IMR-90 (cell line): ENCODE data around the gene ABHD16A. TPM values are rescaled to one million over a fixed set of nuclear protein-coding genes. Genes with fewer than 3 reads are reported as not detected.

Experiments used
- ATAC-seq: fragments of 200-7000 bp; cut with Tn5 transposase; 2 replicates; pipeline ENCODE4 v1.9.1; 2020; ENCODE audit warnings: low read depth, mild to moderate bottlenecking, moderate library complexity
- BruUV-seq: library from RNA; stranded (reverse); fragments of 400-500 nt; replicated peaks from 2 replicates; lab custom pipeline; 2021; lab: Mats Ljungman, UMichigan
- CTCF ChIA-PET: fragments of 300-600 bp; formaldehyde crosslinking; extraction: SDS; loops from one replicate; lab custom pipeline; 2021; ENCODE audit warnings: antibody characterized with exemption; lab: Yijun Ruan, JAX
- POLR2A ChIA-PET: fragments of 300-600 bp; sonication (Branson Sonifier 250); formaldehyde crosslinking; loops from one replicate; lab custom pipeline; 2022; ENCODE audit warnings: antibody characterized with exemption; ENCODE audit not compliant: unreplicated experiment; lab: Charles Lee
- DNase-seq: peaks from one replicate; pipeline ENCODE4 v3.0.0; 2013
- H2AFZ ChIP-seq: replicated peaks from 2 replicates; pipeline ENCODE3; 2013; ENCODE audit warnings: low read length, mild to moderate bottlenecking; ENCODE audit not compliant: poor library complexity
- H2AK5ac ChIP-seq: 2 replicates; pipeline ENCODE4 v1.6.1; 2013; ENCODE audit warnings: low read depth, low read length, inconsistent platforms
- H2AK9ac ChIP-seq: replicated peaks from 2 replicates; pipeline ENCODE3; 2013; ENCODE audit warnings: mild to moderate bottlenecking, low read depth, low read length, moderate library complexity; ENCODE audit not compliant: poor library complexity
- H2BK120ac ChIP-seq: 2 replicates; pipeline ENCODE4 v1.6.1; 2013; ENCODE audit warnings: low read depth, low read length, inconsistent platforms
- H2BK15ac ChIP-seq: 3 replicates; pipeline ENCODE4 v1.6.1; 2013; ENCODE audit warnings: low read depth, low read length, inconsistent platforms
- H2BK20ac ChIP-seq: 2 replicates; pipeline ENCODE4 v1.6.1; 2013; ENCODE audit warnings: low read depth, mild to moderate bottlenecking, inconsistent platforms, low read length, moderate library complexity
- H2BK5ac ChIP-seq: 2 replicates; pipeline ENCODE4 v1.6.1; 2013; ENCODE audit warnings: mild to moderate bottlenecking, low read depth, low read length, inconsistent platforms; ENCODE audit not compliant: poor library complexity, severe bottlenecking
- H3K14ac ChIP-seq: replicated peaks from 2 replicates; pipeline ENCODE4 v1.6.1; 2013; ENCODE audit warnings: low read depth, low read length, inconsistent platforms
- H3K18ac ChIP-seq: 2 replicates; pipeline ENCODE4 v1.6.1; 2013; ENCODE audit warnings: low read depth, low read length, control low read depth
- H3K23ac ChIP-seq: 2 replicates; pipeline ENCODE4 v1.6.1; 2013; ENCODE audit warnings: low read depth, low read length, inconsistent platforms
- H3K27ac ChIP-seq: 2 replicates; pipeline ENCODE4 v1.5.1; 2013; ENCODE audit warnings: mild to moderate bottlenecking, control low read depth, low read length; ENCODE audit not compliant: insufficient read depth
- H3K27me3 ChIP-seq: 2 replicates; pipeline ENCODE4 v1.6.1; 2013; ENCODE audit warnings: low read length; ENCODE audit not compliant: control insufficient read depth, insufficient read depth
- H3K36me3 ChIP-seq: 2 replicates; pipeline ENCODE4 v1.6.1; 2013; ENCODE audit warnings: low read length, mixed read lengths; ENCODE audit not compliant: control insufficient read depth, insufficient read depth
- H3K4ac ChIP-seq: 2 replicates; pipeline ENCODE4 v1.6.1; 2013; ENCODE audit warnings: low read depth, low read length, inconsistent platforms
- H3K4me1 ChIP-seq: 2 replicates; pipeline ENCODE4 v1.6.1; 2013; ENCODE audit warnings: low read length, mixed read lengths; ENCODE audit not compliant: control insufficient read depth, insufficient read depth
- H3K4me2 ChIP-seq: 2 replicates; pipeline ENCODE4 v1.6.1; 2013; ENCODE audit warnings: low read depth, mild to moderate bottlenecking, control low read depth, low read length, moderate library complexity
- H3K4me3 ChIP-seq: 2 replicates; pipeline ENCODE4 v1.5.1; 2013; ENCODE audit warnings: low read depth, mild to moderate bottlenecking, control low read depth, low read length, moderate library complexity; ENCODE audit not compliant: insufficient read depth
- H3K56ac ChIP-seq: 2 replicates; pipeline ENCODE4 v1.6.1; 2013; ENCODE audit warnings: low read length, inconsistent platforms; ENCODE audit not compliant: insufficient read depth; ENCODE audit errors: extremely low read depth
- H3K79me1 ChIP-seq, 2 experiments: 2 replicates each; pipeline ENCODE4 v1.6.1; 2013; ENCODE audit warnings: low read length in 2 of 2, inconsistent platforms in 1 of 2, low read depth in 1 of 2
- H3K9ac ChIP-seq: 2 replicates; pipeline ENCODE4 v1.6.1; 2013; ENCODE audit warnings: low read depth, low read length, control low read depth
- H3K9me1 ChIP-seq: 2 replicates; pipeline ENCODE4 v1.6.1; 2013; ENCODE audit warnings: low read length, inconsistent platforms; ENCODE audit not compliant: insufficient read depth
- H3K9me3 ChIP-seq: 2 replicates; pipeline ENCODE4 v1.6.1; 2013; ENCODE audit warnings: low read length; ENCODE audit not compliant: control insufficient read depth, insufficient read depth
- H4K20me1 ChIP-seq: 2 replicates; pipeline ENCODE4 v1.6.1; 2013; ENCODE audit warnings: low read length, inconsistent platforms; ENCODE audit not compliant: insufficient read depth
- H4K5ac ChIP-seq: 2 replicates; pipeline ENCODE4 v1.6.1; 2013; ENCODE audit warnings: mild to moderate bottlenecking, low read depth, low read length, control low read depth
- H4K8ac ChIP-seq, 2 experiments: 2 replicates each; pipeline ENCODE4 v1.6.1; 2013; ENCODE audit warnings: low read depth in 2 of 2, low read length in 2 of 2, control low read depth in 1 of 2, inconsistent platforms in 1 of 2
- H4K91ac ChIP-seq: 2 replicates; pipeline ENCODE4 v1.6.1; 2013; ENCODE audit warnings: low read depth, low read length, inconsistent platforms; ENCODE audit not compliant: insufficient read depth
- CEBPB ChIP-seq: IDR thresholded peaks from 2 replicates; pipeline ENCODE4 v1.6.1; 2012; ENCODE audit warnings: low read depth, low read length, improper control_type of control experiment
- CHD1 ChIP-seq: IDR thresholded peaks from 2 replicates; pipeline ENCODE4 v1.6.1; 2012; ENCODE audit warnings: low read depth, low read length, improper control_type of control experiment
- ELK1 ChIP-seq: fragments of 150-350 bp; IDR thresholded peaks from 2 replicates; pipeline ENCODE4 v1.6.1; 2016; ENCODE audit warnings: low read depth, mild to moderate bottlenecking, low read length, moderate library complexity, borderline replicate concordance
- MAFK ChIP-seq: IDR thresholded peaks from 2 replicates; pipeline ENCODE4 v1.6.1; 2012; ENCODE audit warnings: low read depth, low read length, improper control_type of control experiment
- NFE2L2 ChIP-seq: fragments of 150-350 bp; IDR thresholded peaks from 2 replicates; pipeline ENCODE4 v1.6.1; 2016; ENCODE audit warnings: low read depth, mild to moderate bottlenecking, low read length
- RAD21 ChIP-seq: IDR thresholded peaks from 2 replicates; pipeline ENCODE4 v1.6.1; 2012; ENCODE audit warnings: low read length, improper control_type of control experiment
- RCOR1 ChIP-seq: IDR thresholded peaks from 2 replicates; pipeline ENCODE4 v1.6.1; 2012; ENCODE audit warnings: mild to moderate bottlenecking, low read length, improper control_type of control experiment; ENCODE audit not compliant: insufficient replicate concordance
- RFX5 ChIP-seq: IDR thresholded peaks from 2 replicates; pipeline ENCODE4 v1.8.0; 2012; ENCODE audit warnings: low read depth, mild to moderate bottlenecking, low read length, moderate library complexity
- SMC3 ChIP-seq: fragments of 150-350 bp; IDR thresholded peaks from 2 replicates; pipeline ENCODE4 v1.6.1; 2016; ENCODE audit warnings: low read depth, mild to moderate bottlenecking, antibody characterized with exemption, low read length, moderate library complexity
- USF2 ChIP-seq: fragments of 150-350 bp; IDR thresholded peaks from 2 replicates; pipeline ENCODE4 v1.6.1; 2017; ENCODE audit warnings: mild to moderate bottlenecking, antibody characterized with exemption, low read length, low read depth
- WGBS, 2 experiments: methylation state at CpG; one replicate each; pipeline versions ENCODE4 v1.1.5 to v1.1.7; 2013; ENCODE audit warnings: missing lambda C conversion rate in 2 of 2; ENCODE audit not compliant: insufficient read length in 1 of 2; ENCODE audit errors: extremely low coverage in 2 of 2; 5-methylcytosine and 5-hydroxymethylcytosine counted together
- dilution Hi-C: fragments of 300-500 bp; cut with HindIII; formaldehyde crosslinking; loops from one replicate; pipeline ENCODE4 v1.14.3; 2018; ENCODE audit warnings: low sequenced_read_pairs; ENCODE audit not compliant: unreplicated experiment
- in situ Hi-C: fragments of 300-500 bp; cut with MboI; formaldehyde crosslinking; loops from 3 replicates; pipeline ENCODE4 v1.14.3; 2019; ENCODE audit warnings: low sequenced_read_pairs, inconsistent platforms, mixed read lengths
- intact Hi-C: fragments of 100-400 bp; cut with micrococcal nuclease; formaldehyde crosslinking; loops from 2 replicates; pipeline ENCODE4 v1.10.0; 2022
- polyA plus RNA-seq, 3 experiments: library from polyadenylated mRNA; depleted of rRNA; stranded (reverse); fragments of >200 nt; gene quantifications; 2 replicates each; pipeline ENCODE4 v1.2.3, GENCODE V29; 2012; ENCODE audit warnings: low replicate concordance in 1 of 3
- total RNA-seq: library from RNA; depleted of rRNA; stranded (reverse); fragments of >200 nt; gene quantifications from 2 replicates; pipeline ENCODE4 v1.2.3, GENCODE V29; 2012

Gene ABHD16A
- total and polyA plus RNA-seq, 2 of the 4 experiments (the other 2 are of a cell fraction), result 31.5 to 35.1 TPM

GRCh38 chr6:31719001-31719400 is 15.9 kb upstream of the ABHD16A start:
- Histone ChIP-seq H3K4ac (no peak overlapping the region), H3K23ac (no peak overlapping the region), H3K27ac (no peak overlapping the region), H2BK15ac (no peak overlapping the region), H4K20me1 (no peaks in the 10 kb centered on the region), H2BK120ac (no peak overlapping the region), H3K18ac (no peak overlapping the region), H2AK9ac (peak overlapping the region; percentile 50), H4K5ac (no peak overlapping the region), H3K56ac (no peak overlapping the region), H3K9ac (no peak overlapping the region), H3K27me3 (peaks cover 11% of the 10 kb centered on the region), H2AFZ (no peak overlapping the region), H3K4me1 (no peaks in the 10 kb centered on the region), H2BK20ac (no peak overlapping the region), H4K8ac (no peak overlapping the region), H3K9me1 (peaks cover 4% of the 10 kb centered on the region; the same call in 1 of the 2 replicates), H3K14ac (no peak overlapping the region), H3K4me2 (no peak overlapping the region), H3K4me3 (no peak overlapping the region), H3K79me1 (no peaks in the 10 kb centered on the region), H2BK5ac (no peak overlapping the region), H2AK5ac (no peak overlapping the region), H4K91ac (no peak overlapping the region), H3K9me3 (no peaks in the 10 kb centered on the region), H3K36me3 (no peaks in the 10 kb centered on the region)
- DNase-seq (no peak), ATAC-seq (no peak)
- ChIA-PET POLR2A (no interaction called here), CTCF (no interaction called here)
- no CpG with 5 or more reads among the region's 6 CpGs for WGBS, 2 experiments
- intact Hi-C loops, result no loop called here
- no TSS peak for BruUV-seq
- in situ Hi-C loops, result no loop called here
- dilution Hi-C loops, result no loop called here
- TF ChIP-seq RCOR1 (no peak), MAFK (no peak), CHD1 (no peak), ELK1 (no peak), CEBPB (no peak), NFE2L2 (no peak), SMC3 (no peak), RAD21 (no peak), USF2 (no peak), RFX5 (no peak)
